Measurements from ENCODE around the gene GLIS2.
"Not testable (repeated sequence)": the region's sequence is repeated elsewhere in the genome, so short reads cannot be mapped to it uniquely, and the experiment has no call there.

GLIS2 gene

GRCh38 chr16:4337540-4338088 lies 21.7 kb downstream of the GLIS2 start:
- DNase-seq, result no peak

GRCh38 chr16:4338125-4338582 lies 22.3 kb downstream of the GLIS2 start:
- no peak for DNase-seq

DNA sequence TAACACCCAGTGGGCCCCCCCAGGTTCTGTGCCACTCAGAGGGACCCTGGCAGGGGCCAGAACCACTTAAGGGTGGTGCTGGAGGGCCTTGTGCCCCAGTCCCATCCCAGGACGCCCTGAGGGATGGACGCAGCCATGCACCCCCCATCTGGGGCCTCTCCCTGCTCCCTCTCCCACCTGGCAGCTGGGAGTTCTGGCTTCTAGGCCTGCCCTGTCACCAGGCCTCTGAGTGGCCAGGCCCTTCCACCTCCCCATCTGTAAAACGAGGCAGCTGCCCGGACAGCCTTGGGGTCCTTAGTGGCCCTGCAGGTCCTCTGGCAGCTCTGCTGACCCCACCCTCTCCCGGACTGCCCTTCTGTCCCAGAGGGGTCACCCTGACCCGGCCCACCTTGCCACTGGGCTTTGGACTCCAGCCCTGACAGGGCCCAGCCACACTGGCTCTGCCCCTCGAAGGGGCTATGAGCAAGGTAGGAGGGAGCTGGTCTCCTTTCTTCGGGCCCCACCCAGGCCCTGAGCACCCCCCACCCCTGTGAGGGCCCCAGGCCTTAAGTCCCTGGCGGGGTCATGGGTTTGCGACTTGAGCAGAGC lies 22.9 kb downstream of the GLIS2 start:
- DNase-seq, result no peak

- no peak for DNase-seq
Measured at GRCh38 chr16:4339455-4339854, 23.6 kb downstream of the GLIS2 start.

DNA sequence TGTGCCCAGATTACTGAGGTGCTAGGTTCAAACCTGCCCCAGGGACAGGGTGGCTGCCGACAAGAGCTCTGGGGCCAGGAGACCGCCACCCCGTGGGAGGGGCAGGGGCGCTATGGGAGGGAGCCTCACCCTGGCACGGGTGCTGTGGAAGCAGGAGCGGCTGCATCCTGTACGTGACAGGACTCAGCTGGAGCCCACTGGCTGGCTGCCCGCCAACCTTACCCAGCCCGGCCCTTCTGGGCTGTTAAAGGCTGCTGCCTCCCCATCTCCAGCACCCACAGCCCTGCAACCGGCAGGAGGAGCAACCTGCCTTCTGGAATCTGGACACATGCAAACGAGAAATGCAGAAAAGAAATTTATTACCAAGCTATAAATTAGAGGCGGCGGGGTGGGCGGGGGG lies 24.0 kb downstream of the GLIS2 start:
- DNase-seq, result peak; percentile 27

DNA sequence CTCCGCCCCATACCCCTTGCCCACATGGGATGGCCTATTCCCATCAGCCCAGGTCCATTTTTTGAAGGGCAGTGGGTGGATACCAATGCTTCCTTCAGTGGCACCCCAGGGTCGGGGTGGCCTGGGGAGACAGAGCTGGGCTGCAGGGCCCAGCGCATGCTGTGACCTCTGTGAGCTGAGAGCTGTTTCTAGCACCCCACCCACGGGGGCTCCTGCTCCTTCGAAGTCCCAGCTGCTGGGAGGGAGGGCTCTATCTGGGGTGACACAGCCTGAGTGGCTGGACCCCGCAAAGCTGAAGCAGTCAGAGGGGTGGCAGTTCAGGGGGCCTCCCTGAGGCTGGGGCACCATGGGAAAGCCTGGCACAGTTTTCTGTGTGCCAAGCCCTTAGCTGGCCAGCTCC lies 24.6 kb downstream of the GLIS2 start:
- DNase-seq, result no peak

GRCh38 chr16:4341250-4341649 lies 25.4 kb downstream of the GLIS2 start:
- DNase-seq, result no peak

- DNase-seq, result no peak
Measured at GRCh38 chr16:4342866-4343744, 27.2 kb downstream of the GLIS2 start.

GRCh38 chr16:4344300-4344982 lies 28.6 kb downstream of the GLIS2 start:
- not testable (repeated sequence) for DNase-seq

DNA sequence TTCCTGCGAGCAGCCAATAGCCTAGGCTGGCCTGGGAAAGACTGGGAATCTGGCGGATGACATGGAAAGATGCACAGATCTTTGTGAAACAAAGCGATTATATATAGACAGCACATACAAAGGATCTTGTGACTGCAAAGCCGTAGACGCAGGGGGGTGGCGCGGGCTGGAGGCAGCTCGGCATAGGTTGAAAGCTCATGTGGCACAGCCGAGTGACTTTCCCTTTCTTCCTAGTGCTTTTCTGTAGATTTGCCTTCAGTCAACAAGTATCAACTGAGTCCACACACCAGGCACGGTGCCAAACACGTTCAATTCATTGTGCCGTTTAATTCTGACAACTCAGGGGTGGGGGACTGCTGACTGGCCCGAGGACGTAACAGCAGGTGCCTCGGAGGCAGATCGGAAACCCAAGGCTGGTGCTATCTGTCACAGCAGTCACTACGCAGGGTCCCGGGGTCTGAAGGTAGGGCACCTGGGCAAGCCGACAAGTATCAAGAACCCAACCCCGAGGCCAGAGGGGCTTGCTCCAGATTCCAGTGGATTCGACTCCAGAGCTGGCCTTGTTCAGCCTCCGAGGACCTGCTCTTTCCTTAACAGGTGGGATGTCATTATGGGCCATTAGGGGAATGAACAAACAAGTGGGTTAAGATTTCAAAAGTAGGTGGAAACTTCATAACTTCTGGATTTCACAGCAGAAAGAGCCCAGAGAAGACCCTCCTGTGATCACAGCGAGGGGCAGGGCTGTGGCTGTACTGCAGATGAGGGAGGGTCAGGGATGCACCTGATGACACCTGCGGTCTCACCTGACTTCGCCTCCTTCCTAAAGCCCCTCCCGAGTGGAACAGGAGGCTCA lies 29.3 kb downstream of the GLIS2 start:
- peak; percentile 67 for DNase-seq

- DNase-seq, result peak; percentile 21
Measured at GRCh38 chr16:4345836-4346781, 30.2 kb downstream of the GLIS2 start.

GRCh38 chr16:4347010-4347409 lies 31.1 kb downstream of the GLIS2 start:
- DNase-seq, result no peak

- DNase-seq, result no peak
Measured at GRCh38 chr16:4347765-4348509, 32.1 kb downstream of the GLIS2 start.

DNA sequence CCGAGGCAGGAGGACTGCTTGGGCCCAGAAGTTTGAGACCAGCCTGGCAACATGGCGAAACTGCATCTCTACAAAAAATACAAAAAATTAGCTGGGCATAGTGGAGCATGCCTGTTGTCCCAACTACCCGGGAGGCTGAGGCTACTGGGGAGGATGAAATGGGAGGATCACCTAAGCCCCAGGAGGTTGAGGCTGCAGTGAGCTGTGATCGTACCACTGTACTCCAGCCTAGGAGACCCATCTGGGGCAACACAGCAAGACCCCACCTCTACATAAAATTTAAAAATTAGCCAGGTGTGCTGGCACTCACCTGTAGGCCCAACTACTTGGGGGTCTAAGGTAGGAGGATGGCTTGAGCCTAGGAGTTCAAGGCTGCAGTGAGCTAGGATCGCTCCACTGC lies 33.5 kb downstream of the GLIS2 start:
- no peak for DNase-seq

GRCh38 chr16:4350365-4350786 lies 34.5 kb downstream of the GLIS2 start:
- DNase-seq, result no peak

GRCh38 chr16:4350787-4351659 lies 35.2 kb downstream of the GLIS2 start, which contains the start of gene PAM16:
Gene PAM16 (minus strand): TSS chr16:4351321. CDS start chr16:4351234, 87 bp downstream.
- DNase-seq, result peak; percentile 81

DNA sequence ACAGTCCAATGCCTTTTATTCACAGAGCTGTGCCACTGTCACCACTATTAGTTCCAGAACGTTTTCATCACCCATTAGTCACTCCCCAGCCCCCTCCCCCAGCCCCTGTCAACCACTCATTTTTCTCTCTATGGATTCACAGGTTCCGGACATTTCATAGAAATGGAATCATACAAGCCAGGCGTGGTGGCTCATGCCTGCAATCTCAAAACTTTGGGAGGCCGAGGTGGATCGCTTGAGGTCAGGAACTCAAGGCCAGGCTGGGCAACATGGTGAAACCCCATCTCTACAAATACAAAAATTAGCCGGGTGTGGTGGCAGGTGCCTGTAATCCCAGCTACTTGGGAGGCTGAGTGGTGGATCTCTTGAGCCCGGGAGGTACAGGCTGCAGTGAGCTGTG lies 36.0 kb downstream of the GLIS2 start:
- DNase-seq, result no peak

- DNase-seq, result no peak
Measured at GRCh38 chr16:4352843-4353242, 37.0 kb downstream of the GLIS2 start.

DNA sequence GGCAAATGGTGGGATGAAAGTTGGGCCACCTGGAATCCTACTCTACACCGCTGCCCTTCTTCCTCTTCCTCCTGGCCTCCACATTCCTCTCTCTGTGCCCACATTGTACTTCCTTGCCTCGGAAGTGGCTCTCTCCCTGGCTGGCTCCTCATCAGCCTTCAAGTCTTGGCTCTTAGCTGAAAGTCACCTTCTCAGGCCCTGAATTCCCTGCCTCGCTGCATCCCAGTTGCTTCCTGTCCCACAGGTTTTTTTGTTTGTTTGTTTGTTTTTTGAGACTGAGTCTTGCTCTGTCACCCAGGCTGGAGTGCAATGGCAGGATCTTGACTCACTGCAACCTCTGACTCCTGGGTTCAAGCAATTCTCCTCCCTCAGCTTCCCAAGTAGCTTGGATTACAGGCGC lies 37.8 kb downstream of the GLIS2 start:
- no peak for DNase-seq
